Endodermal cell (in vitro differentiated cells): ENCODE measurements around the gene FBXL7. TPM values are rescaled to one million over a fixed set of nuclear protein-coding genes. Genes with fewer than 3 reads are reported as not detected.

ENCODE experiments used
- DNase-seq: peaks from one replicate; pipeline ENCODE4 v3.0.0-alpha.2; 2017
- H3K27ac ChIP-seq: 2 replicates; pipeline ENCODE4 v1.5.1; 2013; ENCODE audit warnings: mild to moderate bottlenecking, low read depth, low read length, moderate library complexity
- H3K27me3 ChIP-seq: 2 replicates; pipeline ENCODE4 v1.6.1; 2013; ENCODE audit warnings: mild to moderate bottlenecking, low read length, moderate library complexity; ENCODE audit not compliant: insufficient read depth, control insufficient read depth, poor library complexity, severe bottlenecking
- H3K36me3 ChIP-seq: 2 replicates; pipeline ENCODE4 v1.7.0; 2013; ENCODE audit warnings: mild to moderate bottlenecking, low read length, moderate library complexity; ENCODE audit not compliant: control insufficient read depth, insufficient read depth
- H3K4me1 ChIP-seq: one replicate; pipeline ENCODE4 v1.7.0; 2013; ENCODE audit warnings: low read length; ENCODE audit not compliant: control insufficient read depth, insufficient read depth
- H3K4me3 ChIP-seq: 2 replicates; pipeline ENCODE4 v1.5.1; 2013; ENCODE audit warnings: mild to moderate bottlenecking, low read length, moderate library complexity
- H3K9ac ChIP-seq: 2 replicates; pipeline ENCODE4 v1.6.1; 2013; ENCODE audit warnings: mild to moderate bottlenecking, low read length, moderate library complexity; ENCODE audit not compliant: poor library complexity, severe bottlenecking; ENCODE audit errors: extremely low read depth
- H3K9me3 ChIP-seq: 2 replicates; pipeline ENCODE4 v1.6.1; 2013; ENCODE audit warnings: mild to moderate bottlenecking, low read length, moderate library complexity; ENCODE audit not compliant: control insufficient read depth
- H3K27ac Mint-ChIP-seq: 2 replicates; pipeline ENCODE4 v1.8.0; 2020; ENCODE audit warnings: mixed read lengths
- H3K27me3 Mint-ChIP-seq: 2 replicates; pipeline ENCODE4 v1.8.0; 2021; ENCODE audit warnings: mild to moderate bottlenecking, mixed read lengths; ENCODE audit not compliant: insufficient read depth
- H3K36me3 Mint-ChIP-seq: 2 replicates; pipeline ENCODE4 v1.8.0; 2020; ENCODE audit warnings: low read depth, mixed read lengths
- H3K4me1 Mint-ChIP-seq: 2 replicates; pipeline ENCODE4 v1.8.0; 2020; ENCODE audit warnings: mixed read lengths
- H3K4me3 Mint-ChIP-seq: 2 replicates; pipeline ENCODE4 v1.8.0; 2020; ENCODE audit warnings: mild to moderate bottlenecking, moderate library complexity, mixed read lengths
- H3K9me3 Mint-ChIP-seq: 2 replicates; pipeline ENCODE4 v1.8.0; 2020; ENCODE audit warnings: mild to moderate bottlenecking, mixed read lengths
- CTCF ChIP-seq: fragments of 200-600 bp; sonication (generic); conservative IDR thresholded peaks from 2 replicates; pipeline ENCODE4 v1.5.0; 2021; ENCODE audit warnings: antibody characterized with exemption, mild to moderate bottlenecking
- WGBS, 2 experiments: methylation state at CpG; one replicate each; pipeline versions ENCODE4 v1.1.5 to v1.1.7; 2013; ENCODE audit warnings: missing lambda C conversion rate in 2 of 2, mixed read lengths in 1 of 2; ENCODE audit not compliant: insufficient coverage in 1 of 2, insufficient read length in 1 of 2; 5-methylcytosine and 5-hydroxymethylcytosine counted together
- total RNA-seq, 2 donors: library from RNA; stranded (reverse); fragmentation: NEBNext Ultra II Directional in 1 of 2; extraction: Animal tissue kit (Norgen Biotek cat#: 25700) in 1 of 2; gene quantifications; 2 replicates in 1 of 2; 3 replicates in 1 of 2; pipeline ENCODE4 v1.2.1, GENCODE V29; 2021

The FBXL7 gene
- total RNA-seq, 2 donors from 2014 or later, result 12.9 to 13.2 TPM

GRCh38 chr5:15538516-15538915, 38.5 kb downstream of the FBXL7 start:
- no peak overlapping the region for H3K4me3 Mint-ChIP-seq
- H3K36me3 ChIP-seq, result no peaks in the 10 kb centered on the region

GRCh38 chr5:15539951-15540350, 40.0 kb downstream of the FBXL7 start:
- 75 to 90% methylated on average over 2 of the region's 2 CpGs for WGBS, 2 experiments
- Mint-ChIP-seq H3K27ac (peak overlapping the region; percentile 28), H3K4me1 (peaks cover 27% of the 10 kb centered on the region)

More at GRCh38 chr5:15538516-15538915, 38.5 kb downstream of the FBXL7 start:
- Mint-ChIP-seq H3K9me3 (peaks cover 31% of the 10 kb centered on the region), H3K36me3 (peaks cover 25% of the 10 kb centered on the region), H3K27me3 (no peaks in the 10 kb centered on the region), H3K4me1 (peaks cover 18% of the 10 kb centered on the region), H3K27ac (no peak overlapping the region)
- Histone ChIP-seq H3K27ac (peak overlapping the region; percentile 45), H3K9me3 (peaks cover 20% of the 10 kb centered on the region), H3K27me3 (no peaks in the 10 kb centered on the region), H3K4me1 (no peaks in the 10 kb centered on the region), H3K9ac (no peak overlapping the region), H3K4me3 (no peak overlapping the region)
- TF ChIP-seq CTCF, result no peak
- DNase-seq, result no peak
- 64 to 78% methylated on average over 2 of the region's 2 CpGs for WGBS, 2 experiments

GRCh38 chr5:15544039-15544438, 44.1 kb downstream of the FBXL7 start:
- TF ChIP-seq CTCF, result no peak
- no peak overlapping the region for H3K4me3 ChIP-seq
- H3K9me3 ChIP-seq, result no peaks in the 10 kb centered on the region
- H3K9me3 Mint-ChIP-seq, result no peaks in the 10 kb centered on the region
- 92 to 100% methylated on average over 2 to 4 of the region's 4 CpGs for WGBS, 2 experiments
- H3K9ac ChIP-seq, result no peak overlapping the region
- H3K4me1 Mint-ChIP-seq, result peaks cover 23% of the 10 kb centered on the region
- no peak overlapping the region for H3K4me3 Mint-ChIP-seq
- DNase-seq, result no peak
- H3K4me1 ChIP-seq, result no peaks in the 10 kb centered on the region
- H3K27ac ChIP-seq, result no peak overlapping the region
- no peaks in the 10 kb centered on the region for H3K27me3 ChIP-seq
- no peaks in the 10 kb centered on the region for H3K36me3 ChIP-seq
- no peak overlapping the region for H3K27ac Mint-ChIP-seq
- no peaks in the 10 kb centered on the region for H3K36me3 Mint-ChIP-seq
- no peaks in the 10 kb centered on the region for H3K27me3 Mint-ChIP-seq

More at GRCh38 chr5:15539951-15540350, 40.0 kb downstream of the FBXL7 start:
- H3K36me3 ChIP-seq, result no peaks in the 10 kb centered on the region
- H3K4me3 Mint-ChIP-seq, result no peak overlapping the region
- H3K4me3 ChIP-seq, result no peak overlapping the region
- no peaks in the 10 kb centered on the region for H3K27me3 ChIP-seq
- H3K9ac ChIP-seq, result no peak overlapping the region
- peaks cover 15% of the 10 kb centered on the region for H3K9me3 ChIP-seq
- H3K27ac ChIP-seq, result no peak overlapping the region
- no peak for TF ChIP-seq CTCF
- no peak for DNase-seq
- H3K9me3 Mint-ChIP-seq, result peaks cover 22% of the 10 kb centered on the region
- no peaks in the 10 kb centered on the region for H3K27me3 Mint-ChIP-seq
- no peaks in the 10 kb centered on the region for H3K4me1 ChIP-seq
- peaks cover 20% of the 10 kb centered on the region for H3K36me3 Mint-ChIP-seq
